Neural crest cell (in vitro differentiated cells): ENCODE measurements around the gene ZBTB20. TPM values are rescaled to one million over a fixed set of nuclear protein-coding genes. Genes with fewer than 3 reads are reported as not detected.

Experiments
- DNase-seq: peaks from one replicate; pipeline ENCODE4 v3.0.0; 2021; ENCODE audit warnings: low read depth, mixed read lengths, low spot score
- H3K27ac Mint-ChIP-seq: one replicate; pipeline ENCODE4 v1.8.0; 2021; ENCODE audit warnings: mild to moderate bottlenecking, mixed read lengths; ENCODE audit not compliant: unreplicated experiment
- H3K27me3 Mint-ChIP-seq: 2 replicates; pipeline ENCODE4 v1.8.0; 2021; ENCODE audit warnings: low read depth, mild to moderate bottlenecking, mixed read lengths
- H3K36me3 Mint-ChIP-seq: 2 replicates; pipeline ENCODE4 v1.8.0; 2021; ENCODE audit warnings: low read depth, mild to moderate bottlenecking, mixed read lengths
- H3K4me1 Mint-ChIP-seq: 2 replicates; pipeline ENCODE4 v1.8.0; 2021; ENCODE audit warnings: mixed read lengths
- H3K4me3 Mint-ChIP-seq: one replicate; pipeline ENCODE4 v1.8.0; 2021; ENCODE audit warnings: mild to moderate bottlenecking, mixed read lengths
- H3K9me3 Mint-ChIP-seq: 2 replicates; pipeline ENCODE4 v1.8.0; 2021; ENCODE audit warnings: mixed read lengths
- total RNA-seq: library from RNA; stranded (reverse); gene quantifications from 2 replicates; pipeline ENCODE4 v1.2.1, GENCODE V29; 2021
- TF ChIP-seq, protein P1 (sequence below): fragments of 200-600 bp; sonication (generic); conservative IDR thresholded peaks from 2 replicates; pipeline ENCODE4 v1.5.0; 2021; ENCODE audit warnings: antibody characterized with exemption, mild to moderate bottlenecking

The ZBTB20 gene
- total RNA-seq, 1 donor from 2014 or later = 12.4 TPM

DNA sequence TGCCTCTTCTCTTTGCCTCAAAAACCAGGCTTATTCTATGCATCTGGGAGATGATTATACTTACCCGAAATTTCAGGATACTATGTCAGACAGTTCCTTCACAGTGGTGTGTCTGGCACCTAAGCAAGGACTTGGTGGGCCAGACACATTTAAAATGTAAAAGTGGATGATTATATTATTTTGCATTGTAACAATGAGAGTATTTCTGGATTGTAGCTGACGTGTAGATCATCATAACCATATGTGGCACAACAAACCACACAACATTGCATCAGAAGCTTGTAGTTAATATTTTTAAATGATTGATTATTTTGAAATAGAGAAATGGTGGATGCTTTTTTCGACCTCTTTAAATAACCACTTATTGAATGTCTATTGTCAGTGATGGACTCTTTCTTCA lies 744.2 kb downstream of the ZBTB20 start:
- Mint-ChIP-seq H3K9me3 (no peaks in the 10 kb centered on the region), H3K27ac (no peak overlapping the region), H3K4me1 (peaks cover 38% of the 10 kb centered on the region), H3K4me3 (no peak overlapping the region), H3K27me3 (no peaks in the 10 kb centered on the region), H3K36me3 (no peaks in the 10 kb centered on the region)
- DNase-seq = no peak
- TF ChIP-seq, protein P1, sequence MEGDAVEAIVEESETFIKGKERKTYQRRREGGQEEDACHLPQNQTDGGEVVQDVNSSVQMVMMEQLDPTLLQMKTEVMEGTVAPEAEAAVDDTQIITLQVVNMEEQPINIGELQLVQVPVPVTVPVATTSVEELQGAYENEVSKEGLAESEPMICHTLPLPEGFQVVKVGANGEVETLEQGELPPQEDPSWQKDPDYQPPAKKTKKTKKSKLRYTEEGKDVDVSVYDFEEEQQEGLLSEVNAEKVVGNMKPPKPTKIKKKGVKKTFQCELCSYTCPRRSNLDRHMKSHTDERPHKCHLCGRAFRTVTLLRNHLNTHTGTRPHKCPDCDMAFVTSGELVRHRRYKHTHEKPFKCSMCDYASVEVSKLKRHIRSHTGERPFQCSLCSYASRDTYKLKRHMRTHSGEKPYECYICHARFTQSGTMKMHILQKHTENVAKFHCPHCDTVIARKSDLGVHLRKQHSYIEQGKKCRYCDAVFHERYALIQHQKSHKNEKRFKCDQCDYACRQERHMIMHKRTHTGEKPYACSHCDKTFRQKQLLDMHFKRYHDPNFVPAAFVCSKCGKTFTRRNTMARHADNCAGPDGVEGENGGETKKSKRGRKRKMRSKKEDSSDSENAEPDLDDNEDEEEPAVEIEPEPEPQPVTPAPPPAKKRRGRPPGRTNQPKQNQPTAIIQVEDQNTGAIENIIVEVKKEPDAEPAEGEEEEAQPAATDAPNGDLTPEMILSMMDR = no peak

DNA sequence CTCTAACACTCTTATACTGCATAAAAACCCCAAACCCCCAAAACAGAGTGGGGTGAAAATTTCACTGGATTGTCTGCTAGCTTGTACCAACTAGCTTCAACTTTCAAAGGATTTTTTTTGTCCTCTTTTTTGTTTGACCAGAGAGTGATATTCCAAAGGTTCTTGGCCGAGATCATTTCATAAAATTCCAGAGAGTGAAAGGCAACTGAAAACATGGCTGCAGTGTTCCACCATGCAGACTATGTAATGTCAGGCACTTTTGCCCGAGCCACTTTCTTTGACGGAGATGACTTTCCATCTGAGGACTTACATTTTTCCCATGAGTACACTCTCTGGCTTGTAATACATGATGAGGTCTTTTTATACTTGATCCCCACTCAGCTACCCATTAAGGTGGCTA lies 745.7 kb downstream of the ZBTB20 start:
- no peak overlapping the region for H3K27ac Mint-ChIP-seq
- TF ChIP-seq, protein P1 = no peak
- no peaks in the 10 kb centered on the region for H3K36me3 Mint-ChIP-seq
- no peak for DNase-seq
- peaks cover 31% of the 10 kb centered on the region for H3K4me1 Mint-ChIP-seq
- no peaks in the 10 kb centered on the region for H3K9me3 Mint-ChIP-seq
- no peak overlapping the region for H3K4me3 Mint-ChIP-seq
- no peaks in the 10 kb centered on the region for H3K27me3 Mint-ChIP-seq

- no peak for DNase-seq
- H3K4me1 Mint-ChIP-seq = peaks cover 31% of the 10 kb centered on the region
- no peaks in the 10 kb centered on the region for H3K36me3 Mint-ChIP-seq
- H3K27me3 Mint-ChIP-seq = no peaks in the 10 kb centered on the region
- H3K27ac Mint-ChIP-seq = no peak overlapping the region
- TF ChIP-seq, protein P1 = no peak
- H3K4me3 Mint-ChIP-seq = no peak overlapping the region
- H3K9me3 Mint-ChIP-seq = no peaks in the 10 kb centered on the region
Measured at GRCh38 chr3:114400371-114400770, 746.7 kb downstream of the ZBTB20 start.

DNA sequence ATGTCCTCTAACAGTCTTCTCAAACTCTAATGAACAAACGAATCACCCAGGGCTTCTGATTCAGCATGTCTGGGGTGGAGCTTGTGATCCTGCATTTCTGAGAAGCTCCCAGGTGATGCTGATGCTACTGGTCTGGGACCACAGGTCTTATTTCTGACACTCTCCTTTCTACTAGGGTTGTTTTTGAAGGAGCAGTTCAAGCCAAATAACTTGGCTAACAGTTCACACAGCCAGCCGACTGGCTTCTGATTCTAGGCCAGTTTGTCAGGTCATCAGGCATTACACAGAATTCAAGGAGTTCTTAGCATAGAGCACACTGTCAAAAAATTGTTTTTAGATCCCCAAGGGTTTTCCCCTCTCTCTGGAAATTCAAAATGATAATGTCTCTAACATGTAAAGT lies 752.5 kb downstream of the ZBTB20 start:
- H3K27me3 Mint-ChIP-seq = no peaks in the 10 kb centered on the region
- no peak overlapping the region for H3K4me3 Mint-ChIP-seq
- TF ChIP-seq, protein P1 = no peak
- H3K4me1 Mint-ChIP-seq = peaks cover 4% of the 10 kb centered on the region
- no peaks in the 10 kb centered on the region for H3K36me3 Mint-ChIP-seq
- DNase-seq = no peak
- H3K27ac Mint-ChIP-seq = no peak overlapping the region
- no peaks in the 10 kb centered on the region for H3K9me3 Mint-ChIP-seq

DNA sequence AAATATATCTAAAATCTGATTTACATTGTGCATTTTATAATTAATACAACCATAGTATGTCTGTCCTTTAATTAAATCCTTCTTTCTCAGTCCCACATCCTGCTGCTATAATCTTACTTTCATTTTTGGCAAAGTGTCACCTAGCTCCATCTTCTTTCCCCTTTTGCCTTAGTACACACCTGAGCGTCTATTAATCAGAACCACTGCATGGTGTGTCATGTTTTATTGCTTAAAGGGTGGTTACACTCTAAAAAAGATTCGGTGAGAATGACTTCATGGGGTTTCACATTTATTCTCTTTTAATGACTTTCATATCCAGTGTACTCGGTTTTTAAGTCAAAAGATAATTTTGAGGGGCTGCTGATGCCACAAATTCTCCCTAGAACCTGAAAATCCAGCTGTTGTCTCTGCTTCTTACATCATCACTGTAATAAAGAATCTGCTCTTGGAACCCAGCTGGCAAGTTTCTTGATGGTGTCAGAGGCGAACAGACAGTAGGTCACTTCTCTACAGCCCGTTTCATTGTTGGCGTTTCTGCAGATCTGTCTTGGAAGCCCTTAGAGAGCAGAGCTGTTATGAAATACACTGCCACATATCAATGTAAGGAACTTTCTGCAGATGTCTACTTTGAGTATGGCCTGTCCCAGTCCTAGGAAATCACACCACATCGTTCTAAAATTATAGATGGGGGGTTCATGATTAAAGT lies 753.6 kb downstream of the ZBTB20 start:
- Mint-ChIP-seq H3K27me3 (no peaks in the 10 kb centered on the region), H3K36me3 (peaks cover 5% of the 10 kb centered on the region), H3K27ac (no peak overlapping the region), H3K9me3 (no peaks in the 10 kb centered on the region), H3K4me1 (no peaks in the 10 kb centered on the region), H3K4me3 (no peak overlapping the region)
- DNase-seq = no peak
- TF ChIP-seq, protein P1 = no peak
